ENCODE measurements around the gene SMYD3.
"Not testable (repeated sequence)": the region's sequence is repeated elsewhere in the genome, so short reads cannot be mapped to it uniquely, and the experiment has no call there.

- not testable (repeated sequence) for TF ChIP-seq CTCF (conservative IDR thresholded peaks at IDR 0.05; ENCODE audit: low read length); EZH2phosphoT487 (IDR thresholded peaks at IDR 0.05; ENCODE audit: borderline replicate concordance)
Measured at GRCh38 chr1:246071981-246072380, 435.1 kb downstream of the SMYD3 start.

All from Loucy (cell line).